Suppressor macrophage (primary cell): ENCODE measurements around the gene MAPKAPK5.
A peak's percentile ranks its signal among the peaks of the same experiment; 100 is the strongest.
"Not testable (repeated sequence)": the region's sequence is repeated elsewhere in the genome, so short reads cannot be mapped to it uniquely, and the experiment has no call there.

ENCODE experiments used
- DNase-seq, 4 experiments: peaks; one replicate each; pipeline ENCODE4 v3.0.0-alpha.2; 2020 to 2022

Gene MAPKAPK5

GRCh38 chr12:111828338-111828979 is 13.6 kb upstream of the MAPKAPK5 start:
- no peak for DNase-seq

GRCh38 chr12:111829635-111830034 is 12.4 kb upstream of the MAPKAPK5 start:
- DNase-seq = not testable (repeated sequence)

GRCh38 chr12:111834740-111835386 is 7.2 kb upstream of the MAPKAPK5 start:
- peak; percentile 62 to 79 (median 72) for DNase-seq

- DNase-seq = not testable (repeated sequence)
These were observed 6.4 kb upstream of the MAPKAPK5 start for GRCh38 chr12:111835531-111836181.

- no peak for DNase-seq
These were observed 3.7 kb upstream of the MAPKAPK5 start for GRCh38 chr12:111838353-111838752.

GRCh38 chr12:111840807-111841206 is 1.2 kb upstream of the MAPKAPK5 start:
- DNase-seq = no peak

- peak in 1 of 4 experiments; percentile 9 for DNase-seq
These were observed 735 bp upstream of the MAPKAPK5 start for GRCh38 chr12:111841236-111841749.

- DNase-seq = peak; percentile 7 to 57 (median 32)
These were observed 748 bp downstream of the MAPKAPK5 start for GRCh38 chr12:111842556-111843396.

GRCh38 chr12:111846016-111846415 is 4.0 kb downstream of the MAPKAPK5 start:
- DNase-seq = no peak

GRCh38 chr12:111850526-111850925 is 8.5 kb downstream of the MAPKAPK5 start:
- no peak for DNase-seq

GRCh38 chr12:111858186-111858585 is 16.2 kb downstream of the MAPKAPK5 start:
- DNase-seq = no peak

GRCh38 chr12:111858778-111859177 is 16.8 kb downstream of the MAPKAPK5 start:
- DNase-seq = no peak

GRCh38 chr12:111864913-111865312 is 22.9 kb downstream of the MAPKAPK5 start:
- peak in 2 of 4 experiments; percentile 71 to 75 for DNase-seq

- no peak for DNase-seq
These were observed 25.5 kb downstream of the MAPKAPK5 start for GRCh38 chr12:111867531-111867930.

GRCh38 chr12:111868676-111869588 is 26.9 kb downstream of the MAPKAPK5 start:
- no peak for DNase-seq

GRCh38 chr12:111869671-111870070 is 27.6 kb downstream of the MAPKAPK5 start:
- DNase-seq = peak in 2 of 4 experiments; percentile 15 to 37

- DNase-seq = no peak
These were observed 28.2 kb downstream of the MAPKAPK5 start for GRCh38 chr12:111870216-111870615.

- peak; percentile 13 to 63 (median 48) for DNase-seq
These were observed 28.7 kb downstream of the MAPKAPK5 start for GRCh38 chr12:111870706-111871105.

- DNase-seq = no peak
These were observed 31.1 kb downstream of the MAPKAPK5 start for GRCh38 chr12:111873113-111873512.

- DNase-seq = no peak
These were observed 39.7 kb downstream of the MAPKAPK5 start for GRCh38 chr12:111881716-111882115.
